ENCODE results near the gene LASP1.

- TF ChIP-seq GATA3 (IDR thresholded peaks at IDR 0.05; ENCODE audit: low read depth, low read length) (no peak), GATA2 (IDR thresholded peaks at IDR 0.05; ENCODE audit: low read depth, low read length) (no peak)
Measured at GRCh38 chr17:38958326-38958725, 88.5 kb downstream of the LASP1 start.
